GM19328 (cell line): ENCODE data around the gene RHBG.
"Not testable (repeated sequence)": the region's sequence is repeated elsewhere in the genome, so short reads cannot be mapped to it uniquely, and the experiment has no call there.

Experiments
- ATAC-seq: cut with Tn5 transposase; IDR thresholded peaks from one replicate; pipeline ENCODE4 v1.9.1; 2021; ENCODE audit warnings: mild to moderate bottlenecking, moderate library complexity; ENCODE audit not compliant: unreplicated experiment

Gene RHBG, protein sequence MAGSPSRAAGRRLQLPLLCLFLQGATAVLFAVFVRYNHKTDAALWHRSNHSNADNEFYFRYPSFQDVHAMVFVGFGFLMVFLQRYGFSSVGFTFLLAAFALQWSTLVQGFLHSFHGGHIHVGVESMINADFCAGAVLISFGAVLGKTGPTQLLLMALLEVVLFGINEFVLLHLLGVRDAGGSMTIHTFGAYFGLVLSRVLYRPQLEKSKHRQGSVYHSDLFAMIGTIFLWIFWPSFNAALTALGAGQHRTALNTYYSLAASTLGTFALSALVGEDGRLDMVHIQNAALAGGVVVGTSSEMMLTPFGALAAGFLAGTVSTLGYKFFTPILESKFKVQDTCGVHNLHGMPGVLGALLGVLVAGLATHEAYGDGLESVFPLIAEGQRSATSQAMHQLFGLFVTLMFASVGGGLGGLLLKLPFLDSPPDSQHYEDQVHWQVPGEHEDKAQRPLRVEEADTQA

DNA sequence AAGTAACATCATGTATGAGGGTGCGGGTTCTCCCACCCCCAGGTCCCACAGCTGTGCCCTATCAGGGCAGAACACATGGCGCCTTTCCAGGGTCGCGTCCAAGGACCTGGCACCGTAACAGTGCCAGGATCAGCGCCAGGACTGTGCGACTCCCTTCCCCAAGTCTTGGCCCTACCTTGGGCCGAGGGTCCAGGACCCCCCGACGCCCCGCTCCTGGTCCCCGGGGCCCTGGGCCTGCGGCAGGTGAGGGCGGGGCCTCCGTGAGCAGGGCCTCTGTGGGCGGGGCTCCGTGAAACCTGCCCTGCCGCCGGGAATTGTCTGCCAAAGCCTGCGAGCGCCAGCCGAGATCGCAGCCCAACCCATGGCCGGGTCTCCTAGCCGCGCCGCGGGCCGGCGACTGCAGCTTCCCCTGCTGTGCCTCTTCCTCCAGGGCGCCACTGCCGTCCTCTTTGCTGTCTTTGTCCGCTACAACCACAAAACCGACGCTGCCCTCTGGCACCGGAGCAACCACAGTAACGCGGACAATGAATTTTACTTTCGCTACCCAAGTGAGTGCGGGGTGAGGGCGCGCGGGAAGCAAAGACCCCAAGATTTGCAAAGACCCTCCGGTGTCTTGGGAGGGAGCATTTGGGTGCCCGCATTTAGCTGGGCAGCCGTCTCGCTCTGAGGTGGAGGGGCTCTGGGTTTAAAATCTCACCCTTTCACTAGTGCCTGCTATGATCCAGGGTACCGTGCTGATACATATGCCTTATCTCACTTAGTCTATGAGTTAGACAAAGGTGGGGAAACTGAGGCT, at the start of gene RHBG:
RHBG (plus strand) TSS at position 323 of the 796 bp plus-strand sequence; CDS start at position 362, 39 bp downstream.
- ATAC-seq, result no peak

DNA sequence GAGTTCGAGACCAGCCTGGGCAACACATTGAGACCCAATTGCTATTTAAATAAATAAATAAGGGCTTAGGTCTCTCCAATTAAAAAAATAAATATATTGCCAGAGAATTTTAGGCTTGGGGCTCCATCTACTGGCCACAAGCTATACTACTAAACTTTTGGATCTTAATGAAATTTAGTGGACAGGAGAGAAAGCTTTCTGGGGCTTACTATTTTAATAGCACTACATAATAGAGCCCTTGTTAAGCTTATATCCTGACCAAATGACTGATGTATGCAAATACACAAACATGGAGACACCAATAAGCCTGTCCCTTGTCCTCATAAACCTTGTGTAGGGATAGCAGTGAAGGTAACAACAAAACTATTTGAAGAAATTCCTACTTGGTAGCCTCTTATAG, 49.3 kb upstream of the RHBG start:
- ATAC-seq, result no peak

GRCh38 chr1:156320560-156320959, 48.5 kb upstream of the RHBG start:
- ATAC-seq, result no peak

DNA sequence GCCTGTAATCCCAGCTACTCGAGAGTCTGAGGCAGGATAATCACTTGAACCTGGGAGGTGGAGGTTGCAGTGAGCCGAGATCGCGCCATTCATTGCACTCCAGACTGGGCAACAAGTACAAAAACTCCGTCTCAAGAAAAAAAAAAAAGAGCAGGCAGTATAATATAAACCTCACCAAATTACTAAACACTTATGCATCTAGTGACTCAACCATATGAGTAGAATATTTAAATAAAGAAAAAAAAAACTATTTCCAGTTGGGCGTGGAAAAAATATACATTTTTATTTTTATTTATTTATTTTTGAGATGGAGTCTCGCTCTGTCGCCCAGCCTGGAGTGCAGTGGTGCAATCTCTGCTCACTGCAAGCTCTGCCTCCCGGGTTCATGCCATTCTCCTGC, 45.8 kb upstream of the RHBG start:
- not testable (repeated sequence) for ATAC-seq

DNA sequence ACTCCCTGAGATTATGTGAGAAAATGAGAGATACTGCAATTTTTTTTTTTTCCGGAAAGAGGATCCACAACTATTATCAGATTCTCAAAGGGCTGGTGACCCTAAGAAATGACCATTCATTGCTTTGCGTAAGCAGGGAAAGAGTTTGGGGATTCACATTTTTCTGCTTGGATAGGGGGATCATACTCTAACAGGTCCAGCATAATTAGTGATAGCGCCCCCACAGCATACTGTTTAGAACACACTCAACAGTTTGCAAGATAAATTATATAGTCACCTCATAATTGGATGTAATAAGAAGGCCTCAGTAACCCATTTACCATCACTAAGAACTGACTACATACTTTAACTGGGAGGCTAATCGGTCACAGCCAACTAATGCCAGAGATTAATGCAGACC, 32.8 kb upstream of the RHBG start:
- ATAC-seq, result no peak

GRCh38 chr1:156337052-156337887, 31.7 kb upstream of the RHBG start:
- no peak for ATAC-seq

GRCh38 chr1:156337888-156338179, 31.2 kb upstream of the RHBG start:
- ATAC-seq, result no peak

- ATAC-seq, result peak; percentile 89
These were observed 30.6 kb upstream of the RHBG start, which contains the start of the genes CCT3 and TSACC for GRCh38 chr1:156338180-156338976. CCT3 (minus strand) TSS chr1:156338292; CDS start chr1:156338184, 108 bp downstream. TSACC (plus strand) TSS chr1:156338526; CDS start chr1:156339758, 1,232 bp downstream.

DNA sequence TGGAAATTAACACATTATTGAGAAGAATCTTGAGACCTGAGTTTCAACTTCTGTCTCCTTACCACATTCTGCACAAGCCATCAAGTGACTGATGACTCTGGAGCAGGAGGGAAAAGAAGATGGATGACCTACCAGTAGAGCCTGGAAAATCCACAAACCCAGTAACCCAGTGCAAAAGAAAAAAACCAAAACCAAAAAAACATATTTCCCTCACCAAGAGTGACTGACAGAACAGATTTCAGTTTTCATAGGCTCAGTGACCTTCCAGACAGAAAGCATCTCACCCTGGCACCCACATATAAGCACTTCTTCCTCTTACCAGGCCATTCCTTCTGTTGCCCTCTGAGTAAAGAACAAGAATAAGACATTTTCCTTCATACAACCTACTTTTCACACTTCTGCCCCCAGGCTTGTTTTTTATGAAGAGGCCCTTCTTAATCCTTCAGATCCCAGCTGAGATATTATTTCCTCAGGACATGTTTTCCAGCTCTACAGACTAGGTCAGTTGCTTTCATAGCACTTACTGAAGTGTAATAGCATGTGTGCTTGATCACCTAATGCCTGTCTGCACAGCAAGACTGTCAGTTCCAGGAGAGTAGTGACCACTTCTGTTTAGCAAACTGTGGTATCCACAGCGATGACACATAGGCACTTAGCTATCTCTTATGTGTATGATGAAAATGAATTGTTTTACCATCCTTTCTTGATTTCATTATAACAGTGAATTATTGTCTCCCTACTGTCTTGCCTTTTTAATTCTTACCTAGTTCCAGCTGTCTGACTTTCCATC, 26.6 kb upstream of the RHBG start:
- no peak for ATAC-seq

GRCh38 chr1:156344409-156344808, 24.6 kb upstream of the RHBG start:
- ATAC-seq, result no peak

DNA sequence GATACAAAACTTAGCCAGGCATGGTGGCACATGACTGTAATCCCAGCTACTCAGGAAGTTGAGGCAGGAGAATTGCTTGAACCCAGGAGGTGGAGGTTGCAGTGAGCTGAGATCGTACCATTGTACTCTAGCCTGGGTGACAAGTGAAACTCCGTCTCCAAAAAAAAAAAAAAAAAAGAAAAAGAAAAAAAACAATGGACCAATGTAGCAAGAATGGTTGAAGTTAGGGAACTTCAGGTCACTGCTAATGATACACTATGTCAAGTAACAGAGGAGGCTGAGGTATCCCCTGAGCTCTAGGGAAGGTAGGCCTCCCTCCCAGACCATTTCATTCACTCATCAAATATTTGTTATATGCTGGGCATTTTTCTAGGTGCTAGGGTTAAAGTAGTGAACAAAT, 23.0 kb upstream of the RHBG start:
- not testable (repeated sequence) for ATAC-seq

DNA sequence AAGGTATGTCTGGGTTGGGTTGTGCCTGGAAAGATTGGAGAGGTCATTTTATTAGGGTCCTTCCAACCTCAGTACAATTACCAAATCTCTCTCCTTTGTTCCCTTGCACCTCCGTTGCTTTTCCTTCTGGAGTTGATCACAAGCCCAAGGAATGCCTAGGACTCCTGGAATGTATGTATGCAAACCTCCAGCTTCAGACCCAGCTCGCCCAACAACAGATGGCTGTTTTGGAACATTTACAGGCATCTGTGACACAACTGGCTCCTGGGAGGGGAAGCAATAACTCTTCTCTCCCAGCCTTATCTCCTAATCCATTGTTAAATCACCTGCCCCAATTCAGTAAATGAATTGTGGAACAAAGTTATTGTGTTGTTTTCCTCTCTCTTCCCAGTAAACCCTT, 22.4 kb upstream of the RHBG start:
- ATAC-seq, result no peak

DNA sequence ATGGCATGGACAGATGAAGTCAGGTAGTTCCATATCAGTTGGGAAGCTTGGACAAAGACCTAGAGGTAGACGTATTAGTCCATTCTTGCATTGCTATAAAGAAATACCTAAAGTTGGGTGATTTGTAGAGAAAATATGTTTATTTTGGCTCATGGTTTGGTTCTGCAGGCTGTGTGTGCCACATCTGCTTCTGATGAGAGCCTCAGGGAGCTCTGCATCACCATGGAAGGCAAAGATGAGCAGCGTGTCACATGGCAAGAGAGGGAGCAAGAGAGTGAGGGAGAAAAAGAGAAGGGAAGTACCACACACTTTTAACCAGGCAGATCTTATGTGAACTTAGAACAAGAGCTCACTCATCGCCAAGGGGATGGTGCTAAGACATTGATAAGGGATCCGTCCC, 21.7 kb upstream of the RHBG start:
- no peak for ATAC-seq

DNA sequence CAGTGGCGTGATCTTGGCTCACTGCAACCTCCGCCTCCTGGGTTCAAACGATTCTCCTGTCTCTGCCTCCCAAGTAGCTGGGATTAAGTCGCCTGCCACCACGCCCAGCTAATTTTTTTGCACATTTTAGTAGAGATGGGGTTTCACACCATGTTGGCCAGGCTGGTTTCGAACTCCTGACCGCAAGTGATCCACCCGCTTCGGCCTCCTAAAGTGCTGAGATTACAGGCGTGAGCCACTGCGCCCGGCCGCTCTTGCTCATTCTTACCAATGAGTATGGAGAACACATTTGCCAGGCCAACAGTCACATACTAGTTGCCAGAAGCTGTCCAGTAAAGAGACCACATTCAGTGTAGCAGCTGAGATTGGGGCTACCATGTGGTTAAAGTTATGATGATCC, 16.5 kb upstream of the RHBG start:
- not testable (repeated sequence) for ATAC-seq

- ATAC-seq, result no peak
These were observed 12.6 kb upstream of the RHBG start for GRCh38 chr1:156356262-156356874.

DNA sequence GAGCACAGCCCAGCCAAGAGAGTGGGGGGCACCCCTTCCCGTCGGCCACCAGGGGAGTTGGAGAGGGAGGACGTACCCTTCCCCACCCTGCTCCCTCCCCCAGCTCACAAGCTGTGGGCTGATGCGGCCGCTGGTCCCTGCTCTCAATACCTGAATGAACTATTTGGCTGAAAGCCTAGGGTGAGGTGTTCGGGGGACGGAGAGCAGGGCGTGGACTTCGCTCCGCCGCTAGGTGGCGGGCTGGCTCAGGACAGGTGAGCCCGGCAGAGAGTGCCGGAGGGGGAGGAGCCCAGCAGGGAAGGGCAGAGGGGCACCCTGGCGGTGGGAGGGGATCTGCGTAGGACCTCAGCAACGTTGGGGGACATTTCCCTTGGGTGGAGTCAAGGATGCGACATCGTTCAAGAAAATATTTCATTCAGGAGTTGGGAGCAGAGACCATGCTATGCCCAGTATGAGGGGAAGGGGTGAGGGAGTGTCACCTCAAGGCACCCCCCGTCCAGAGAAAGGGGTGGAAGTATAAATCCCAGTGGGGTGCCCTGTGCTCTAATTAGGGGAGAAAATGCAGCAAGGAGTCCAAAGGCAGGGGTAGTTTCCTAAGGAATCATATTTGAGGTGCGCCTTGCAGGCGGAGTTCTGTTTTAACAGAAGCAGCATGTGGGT, 12.0 kb upstream of the RHBG start:
- no peak for ATAC-seq

DNA sequence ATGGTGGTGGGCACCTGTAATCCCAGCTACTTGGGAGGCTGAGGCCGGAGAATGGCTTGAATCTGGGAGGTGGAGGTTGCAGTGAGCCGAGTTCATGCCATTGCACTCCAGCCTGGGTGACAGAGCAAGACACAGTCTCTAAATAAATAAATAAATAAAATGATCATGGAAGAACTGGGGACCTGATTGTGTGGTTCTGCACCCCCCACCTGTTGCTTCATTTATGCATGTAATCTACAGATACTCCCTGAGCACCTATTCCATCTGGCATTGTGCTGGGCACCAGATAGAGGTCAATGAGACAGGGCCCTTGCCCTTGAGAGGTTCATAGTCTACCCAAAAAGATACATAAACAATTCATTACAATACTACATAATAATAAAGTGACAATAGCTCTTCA, 11.0 kb upstream of the RHBG start:
- ATAC-seq, result no peak

DNA sequence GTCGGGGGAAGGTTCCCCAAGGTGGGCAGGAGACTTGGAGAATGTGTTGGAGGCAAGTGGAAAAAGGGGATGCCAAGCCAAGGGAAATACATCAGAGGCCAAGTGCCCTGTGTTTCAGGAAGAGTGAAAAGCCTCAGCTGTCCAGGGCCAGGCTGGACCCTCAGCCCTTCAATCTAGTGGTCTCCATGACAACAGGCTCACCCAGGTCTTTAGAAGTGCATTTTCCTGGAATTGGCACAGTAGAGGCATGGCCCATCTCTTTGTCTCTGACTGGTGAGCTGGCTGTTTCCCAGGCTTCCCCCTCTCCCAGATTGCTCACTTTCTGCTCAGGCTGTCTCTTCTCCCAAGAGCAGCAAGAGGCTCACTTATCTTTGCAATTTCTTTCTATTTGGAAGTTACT, 10.4 kb upstream of the RHBG start:
- no peak for ATAC-seq

DNA sequence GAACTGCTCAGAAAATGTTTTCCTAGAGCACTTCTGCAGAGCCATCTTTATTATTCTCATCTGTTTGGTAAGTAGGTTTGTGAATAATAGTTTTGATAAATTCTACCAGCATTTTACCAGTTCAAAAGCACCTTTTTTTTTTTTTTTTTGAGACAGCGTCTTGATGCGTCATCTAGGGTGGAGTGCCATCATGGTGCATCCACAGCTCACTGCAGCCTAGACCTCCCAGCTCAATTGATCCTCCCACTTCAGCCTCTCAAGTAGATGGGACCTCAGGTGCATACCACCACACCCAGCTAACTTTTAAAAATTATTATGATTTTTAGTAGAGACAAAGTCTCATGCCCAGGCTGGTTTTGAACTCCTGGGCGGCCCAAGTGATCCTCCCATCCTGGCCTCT, 9.8 kb upstream of the RHBG start:
- ATAC-seq, result no peak
